MV-4-11 (cell line): ENCODE results near the gene ALDH1A1.
"Not testable (repeated sequence)": the region's sequence is repeated elsewhere in the genome, so short reads cannot be mapped to it uniquely, and the experiment has no call there.

ENCODE experiments used
- DNase-seq: peaks from one replicate; lab custom pipeline; 2025; lab: John Stamatoyannopoulos, UW

Gene ALDH1A1

DNA sequence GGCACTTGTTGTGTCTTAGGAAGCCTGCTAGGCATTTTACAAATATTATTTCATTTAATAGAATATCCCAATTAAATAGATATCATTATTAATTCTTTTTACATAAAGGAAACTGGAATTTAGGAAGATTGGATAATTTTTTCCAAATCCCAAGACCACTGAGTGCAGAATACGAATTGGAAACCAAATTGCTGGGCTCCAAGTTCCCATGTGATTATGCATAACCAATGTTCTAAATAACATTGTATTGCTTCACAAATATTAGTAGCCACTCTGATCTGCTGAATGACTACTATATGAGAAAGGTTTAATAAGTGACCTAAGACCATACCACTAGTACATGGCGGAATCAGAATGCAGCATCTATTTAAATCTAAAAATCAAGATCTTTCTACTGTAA, 57.7 kb downstream of the ALDH1A1 start:
- DNase-seq: no peak

DNA sequence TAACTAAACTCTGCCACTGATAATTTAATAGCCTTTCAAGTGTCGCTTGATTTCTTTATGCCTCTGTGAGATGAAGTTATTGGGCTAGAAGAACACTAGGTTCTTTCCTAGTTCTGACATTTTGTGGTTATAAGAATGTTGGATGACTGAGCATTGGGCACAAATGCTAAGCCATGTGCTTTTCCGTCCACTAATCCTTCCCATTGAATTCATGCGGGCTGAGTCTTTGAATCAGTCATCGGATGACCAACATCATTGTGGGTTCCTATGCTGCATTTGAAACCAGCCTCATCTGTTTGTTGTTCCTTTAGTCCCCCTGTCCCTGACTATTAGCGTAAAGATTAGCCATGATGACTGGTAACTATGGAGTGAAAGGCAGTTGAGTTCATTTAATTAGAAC, 58.5 kb downstream of the ALDH1A1 start:
- DNase-seq: no peak

DNA sequence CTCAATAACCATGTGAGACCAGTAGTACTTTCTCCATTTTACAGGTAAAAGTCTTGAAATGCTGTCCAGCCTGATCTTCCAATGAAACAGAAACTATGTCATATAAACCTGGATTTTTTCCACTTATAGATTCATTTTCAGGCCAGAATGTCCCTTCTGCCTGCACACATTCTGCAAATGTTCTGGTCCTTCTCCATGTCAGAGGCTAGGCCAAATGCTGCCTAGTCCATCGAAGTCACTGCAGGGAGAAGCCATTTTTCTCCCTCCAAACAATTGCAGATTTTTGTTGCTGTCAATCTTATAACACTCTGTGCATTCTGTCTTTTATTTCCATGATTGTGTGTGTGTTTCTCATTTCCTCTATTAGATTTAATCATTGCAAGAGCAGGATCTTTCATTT, 59.4 kb downstream of the ALDH1A1 start:
- DNase-seq: no peak

GRCh38 chr9:72891043-72891442, 61.8 kb downstream of the ALDH1A1 start:
- no peak for DNase-seq

GRCh38 chr9:72888943-72889342, 63.9 kb downstream of the ALDH1A1 start:
- no peak for DNase-seq

DNA sequence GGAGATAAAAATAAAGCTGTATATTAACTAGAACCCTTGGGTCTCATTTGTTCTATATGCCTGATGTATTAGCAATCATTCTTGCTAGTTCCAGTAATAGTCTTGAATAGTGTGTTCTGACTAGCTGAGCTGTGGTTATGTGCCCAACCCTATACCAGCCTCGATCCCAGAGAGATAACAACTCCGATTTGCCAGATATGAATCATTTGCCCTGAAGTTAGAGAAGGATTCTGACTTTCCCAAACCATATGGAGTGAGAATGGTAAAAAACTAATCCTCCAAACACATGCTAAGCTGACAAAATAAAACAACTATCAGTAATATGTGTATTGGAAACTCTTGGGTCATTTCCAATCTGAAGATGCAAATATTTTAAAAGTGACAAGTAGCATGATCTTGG, 64.8 kb downstream of the ALDH1A1 start:
- no peak for DNase-seq

DNA sequence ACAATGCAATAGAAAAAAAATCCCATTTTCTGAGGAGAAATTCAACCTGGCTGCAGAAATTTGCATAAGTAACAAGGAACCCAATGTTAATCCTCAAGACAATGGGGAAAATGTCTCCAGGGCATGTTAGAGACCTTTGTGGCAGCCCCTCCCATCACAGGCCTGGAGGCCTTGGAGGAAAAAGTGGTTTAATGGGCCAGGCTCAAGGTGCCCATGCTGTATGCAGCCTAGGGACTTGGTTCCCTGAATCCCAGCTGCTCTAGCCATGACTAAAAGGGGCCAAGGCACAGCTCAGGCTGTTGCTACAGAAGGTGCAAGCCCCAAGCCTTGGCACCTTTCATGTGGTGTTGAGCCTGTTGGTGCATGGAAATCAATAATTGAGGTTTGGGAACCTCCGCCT, 66.5 kb downstream of the ALDH1A1 start:
- no peak for DNase-seq

DNA sequence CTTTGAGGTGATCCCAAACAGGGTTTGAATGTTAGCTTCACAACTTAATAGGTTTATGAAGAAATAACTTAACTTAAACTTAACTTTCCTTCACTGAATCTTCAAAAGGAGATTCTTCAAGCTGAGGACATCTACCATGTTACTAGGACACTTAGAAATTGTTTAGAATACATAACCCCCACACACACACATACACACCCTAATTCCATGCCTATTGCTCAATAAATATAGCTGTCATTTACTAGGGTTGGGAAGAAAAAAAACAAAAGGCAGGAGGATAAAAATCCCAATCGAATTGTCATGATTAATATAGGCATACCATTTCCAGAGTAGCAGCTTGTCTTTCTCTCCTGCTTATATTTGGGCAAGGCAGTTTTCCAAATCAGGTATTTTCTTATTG, 68.3 kb downstream of the ALDH1A1 start:
- no peak for DNase-seq

DNA sequence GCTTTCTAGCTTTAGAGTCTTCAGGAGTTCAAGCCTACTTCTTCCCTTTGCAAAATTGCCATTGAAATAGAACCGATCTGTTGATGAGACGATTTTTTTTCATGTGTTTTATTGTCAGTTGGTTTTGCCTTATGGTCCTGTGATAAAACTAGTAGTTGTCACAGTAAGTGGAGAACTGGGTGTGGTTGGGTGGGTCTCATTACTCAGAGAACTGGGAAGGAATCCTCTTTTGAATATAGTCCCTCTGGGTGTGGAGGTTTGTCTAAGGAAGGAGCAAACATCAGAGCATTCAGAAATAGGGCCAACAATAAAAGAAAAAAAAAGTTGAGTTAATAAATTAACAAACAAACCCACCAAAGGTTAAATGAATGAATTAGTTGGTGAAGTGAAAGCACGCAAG, 69.0 kb downstream of the ALDH1A1 start:
- DNase-seq: no peak

GRCh38 chr9:72882117-72882775, 70.6 kb downstream of the ALDH1A1 start:
- no peak for DNase-seq

GRCh38 chr9:72880821-72881220, 72.0 kb downstream of the ALDH1A1 start:
- DNase-seq: no peak

DNA sequence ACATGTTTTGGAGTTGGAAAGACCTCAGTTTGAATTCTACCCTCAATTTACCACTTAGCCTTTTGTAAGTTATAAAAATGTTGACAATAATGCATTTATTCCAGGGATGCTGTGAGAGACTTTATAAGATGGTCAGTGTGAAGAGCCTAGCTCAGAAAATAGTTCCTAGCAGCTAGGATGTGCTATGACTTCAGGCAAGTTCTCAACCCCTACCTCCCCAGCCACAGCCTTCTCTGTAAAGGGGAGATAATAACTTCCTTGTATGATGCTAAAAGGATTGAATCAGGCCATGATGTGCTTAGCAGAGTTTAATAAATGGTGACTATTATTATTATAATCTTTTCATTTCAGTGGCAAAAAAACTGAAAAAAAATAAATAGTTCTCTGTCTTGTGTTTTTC, 77.6 kb downstream of the ALDH1A1 start:
- no peak for DNase-seq

- DNase-seq: no peak
Measured at GRCh38 chr9:72874344-72874743, 78.5 kb downstream of the ALDH1A1 start.

DNA sequence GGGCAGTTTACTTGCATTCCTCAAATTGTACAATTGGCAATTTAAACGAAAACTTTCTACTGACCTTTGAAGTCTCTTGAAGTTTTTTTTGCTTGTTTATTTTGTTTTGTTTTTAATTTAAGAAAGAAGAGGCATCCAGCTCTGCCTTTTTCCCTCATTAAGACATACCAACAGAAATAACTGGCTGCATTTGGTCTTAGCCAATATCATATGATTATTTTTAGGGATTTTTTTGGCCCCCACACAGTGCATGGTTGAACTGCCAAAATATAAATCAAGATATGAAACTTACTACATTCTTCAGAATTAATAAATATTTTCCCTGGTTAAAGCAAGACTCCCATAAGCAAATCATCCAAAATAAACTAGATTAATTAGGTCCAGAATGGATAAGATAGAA, 79.4 kb downstream of the ALDH1A1 start:
- DNase-seq: no peak

GRCh38 chr9:72872718-72873117, 80.1 kb downstream of the ALDH1A1 start:
- DNase-seq: no peak

DNA sequence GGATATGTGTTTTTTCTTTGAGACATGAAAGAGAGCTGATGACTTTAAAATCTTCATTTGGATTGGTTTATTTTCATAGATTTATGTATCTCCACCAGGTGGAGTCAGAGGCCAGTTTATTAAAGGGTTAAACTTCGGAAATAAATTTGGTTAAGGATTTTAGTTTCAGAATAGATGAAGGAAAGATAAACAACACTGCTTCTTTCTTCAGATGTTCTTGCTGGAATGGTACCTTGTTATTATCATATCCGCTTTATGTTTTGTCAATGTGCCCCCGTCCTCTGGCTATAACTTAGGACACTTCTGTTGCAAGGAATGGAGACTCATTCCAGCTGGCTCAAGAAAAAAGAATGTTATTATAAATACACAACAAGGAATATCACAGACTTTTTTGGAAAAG, 81.2 kb downstream of the ALDH1A1 start:
- no peak for DNase-seq

DNA sequence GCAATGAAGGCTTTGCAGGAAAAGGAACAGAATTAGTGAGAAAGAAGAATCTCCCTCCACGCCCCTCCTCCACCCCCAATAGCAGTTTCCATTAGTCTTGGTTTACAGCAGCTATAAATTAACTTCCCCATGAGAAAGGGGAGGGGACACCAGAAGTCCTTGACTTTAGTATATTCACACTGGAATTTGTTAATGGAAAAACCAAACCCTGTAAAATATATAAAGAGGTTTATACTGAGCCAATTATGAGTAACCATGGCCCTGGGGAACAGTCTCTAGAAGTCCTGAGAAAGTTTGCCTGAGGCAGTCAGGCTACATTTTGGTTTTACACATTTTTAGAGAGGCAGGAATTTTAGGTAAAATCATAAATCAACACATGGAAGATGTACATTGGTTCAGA, 88.5 kb downstream of the ALDH1A1 start:
- no peak for DNase-seq

GRCh38 chr9:72863456-72864094, 89.3 kb downstream of the ALDH1A1 start:
- DNase-seq: no peak

DNA sequence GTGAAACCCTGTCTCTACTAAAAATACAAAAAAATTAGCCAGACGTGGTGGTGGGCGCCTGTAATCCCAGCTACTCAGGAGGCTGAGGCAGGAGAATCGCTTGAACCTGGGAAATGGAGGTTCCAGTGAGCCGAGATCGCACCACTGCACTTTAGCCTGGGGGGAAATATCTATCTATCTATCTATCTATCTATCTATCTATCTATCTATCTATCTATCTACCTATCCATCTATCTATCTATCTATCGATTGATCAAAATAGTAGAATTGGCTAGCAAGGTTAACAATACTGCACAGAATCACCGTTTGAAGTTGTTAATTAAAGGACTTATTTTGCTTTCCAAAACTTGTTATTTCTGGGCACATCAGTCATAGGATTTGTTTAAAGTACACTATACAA, 90.1 kb downstream of the ALDH1A1 start:
- DNase-seq: not testable (repeated sequence)

GRCh38 chr9:72858089-72858912, 94.6 kb downstream of the ALDH1A1 start:
- DNase-seq: no peak

- no peak for DNase-seq
Measured at GRCh38 chr9:72857624-72857996, 95.2 kb downstream of the ALDH1A1 start.

DNA sequence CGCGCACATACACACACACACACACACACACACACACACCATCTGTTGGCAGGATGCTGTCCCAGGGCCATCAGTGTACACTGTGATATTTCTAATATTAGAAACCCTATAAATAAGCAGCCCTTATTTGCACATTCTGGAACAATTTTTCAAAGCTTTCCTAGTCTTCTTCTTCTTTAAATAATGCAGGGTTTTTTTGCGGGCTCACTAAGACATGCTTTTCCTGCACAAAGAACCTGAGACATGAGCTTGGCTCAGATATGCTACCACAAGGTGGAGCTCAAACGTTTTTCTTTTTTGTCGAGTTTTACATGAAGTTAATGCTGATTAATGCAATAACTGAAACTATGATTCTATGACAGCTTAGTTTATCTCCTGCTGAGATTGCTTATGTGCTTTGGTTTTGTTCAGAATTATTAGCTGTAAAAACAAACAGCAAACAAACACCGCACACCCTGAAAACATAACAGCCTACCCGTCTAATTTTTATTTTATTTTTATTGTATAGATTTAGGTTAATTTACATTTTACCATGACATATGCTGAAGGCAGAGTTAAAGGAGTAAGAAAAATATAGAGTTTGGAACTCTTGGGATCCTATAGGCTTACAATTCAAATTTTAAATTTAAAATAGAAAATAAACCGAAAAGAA, 95.8 kb downstream of the ALDH1A1 start:
- DNase-seq: no peak
